ENCODE results near the gene HES5.

The HES5 gene

GRCh38 chr1:2526824-2527555 is 3.1 kb downstream of the HES5 start:
- peaks cover 3% of the 10 kb centered on the region for H3K4me1 ChIP-seq

GRCh38 chr1:2525920-2526823 is 3.9 kb downstream of the HES5 start, which contains the start of gene PANK4:
Gene PANK4 (minus strand): TSS chr1:2526596. CDS start chr1:2526587, 9 bp downstream.
- peak within 1 kb of the TSS; percentile 47 for H3K27ac ChIP-seq
- peak within 1 kb of the TSS; percentile 83 for H2AFZ ChIP-seq
- H3K4me2 ChIP-seq (ENCODE audit: low read length) = peak within 1 kb of the TSS; percentile 91
- peak within 1 kb of the TSS; percentile 74 for H3K4me3 ChIP-seq (ENCODE audit: low read depth, low read length)
- H3K9ac ChIP-seq = peak within 1 kb of the TSS; percentile 37
- peaks cover 19% of the 10 kb centered on the region for H3K79me2 ChIP-seq
- H3K4me1 ChIP-seq = peaks cover 3% of the 10 kb centered on the region
- H3K36me3 ChIP-seq (ENCODE audit: control insufficient read depth, insufficient read depth, low read length) = no peaks in the 10 kb centered on the region
- no peak for TF ChIP-seq CTCF (IDR thresholded peaks at IDR 0.05)
- no peaks in the 10 kb centered on the region for H3K27me3 ChIP-seq (ENCODE audit: control insufficient read depth, insufficient read depth, low read length)
- no peaks in the 10 kb centered on the region for H3K9me3 ChIP-seq (ENCODE audit: control insufficient read depth, low read length)

More at GRCh38 chr1:2526824-2527555, 3.1 kb downstream of the HES5 start:
- Histone ChIP-seq H2AFZ (peak overlapping the region; percentile 83), H3K9ac (no peak overlapping the region), H3K79me2 (peaks cover 19% of the 10 kb centered on the region), H3K27ac (peak overlapping the region; percentile 15), H3K27me3 (ENCODE audit: control insufficient read depth, insufficient read depth, low read length) (no peaks in the 10 kb centered on the region), H3K4me2 (ENCODE audit: low read length) (peak overlapping the region; percentile 31), H3K4me3 (ENCODE audit: low read depth, low read length) (no peak overlapping the region), H3K9me3 (ENCODE audit: control insufficient read depth, low read length) (no peaks in the 10 kb centered on the region), H3K36me3 (ENCODE audit: control insufficient read depth, insufficient read depth, low read length) (no peaks in the 10 kb centered on the region)
- no peak for TF ChIP-seq CTCF (IDR thresholded peaks at IDR 0.05)

GRCh38 chr1:2525572-2525919 is 4.5 kb downstream of the HES5 start:
- Histone ChIP-seq H3K4me1 (peaks cover 3% of the 10 kb centered on the region), H3K27me3 (ENCODE audit: control insufficient read depth, insufficient read depth, low read length) (no peaks in the 10 kb centered on the region), H3K79me2 (peaks cover 19% of the 10 kb centered on the region), H3K9ac (peak overlapping the region; percentile 37), H3K4me3 (ENCODE audit: low read depth, low read length) (peak overlapping the region; percentile 74), H3K9me3 (ENCODE audit: control insufficient read depth, low read length) (no peaks in the 10 kb centered on the region), H3K27ac (peak overlapping the region; percentile 47), H2AFZ (peak overlapping the region; percentile 50), H3K4me2 (ENCODE audit: low read length) (peak overlapping the region; percentile 91), H3K36me3 (ENCODE audit: control insufficient read depth, insufficient read depth, low read length) (no peaks in the 10 kb centered on the region)
- no peak for TF ChIP-seq CTCF (IDR thresholded peaks at IDR 0.05)

GRCh38 chr1:2523891-2524609 is 6.0 kb downstream of the HES5 start:
- H2AFZ ChIP-seq = no peak overlapping the region
- peaks cover 2% of the 10 kb centered on the region for H3K4me1 ChIP-seq
- H3K4me3 ChIP-seq (ENCODE audit: low read depth, low read length) = no peak overlapping the region
- H3K9ac ChIP-seq = no peak overlapping the region
- H3K27ac ChIP-seq = no peak overlapping the region
- peak overlapping the region; percentile 91 for H3K4me2 ChIP-seq (ENCODE audit: low read length)
- H3K36me3 ChIP-seq (ENCODE audit: control insufficient read depth, insufficient read depth, low read length) = no peaks in the 10 kb centered on the region
- H3K9me3 ChIP-seq (ENCODE audit: control insufficient read depth, low read length) = no peaks in the 10 kb centered on the region
- H3K27me3 ChIP-seq (ENCODE audit: control insufficient read depth, insufficient read depth, low read length) = no peaks in the 10 kb centered on the region
- no peak for TF ChIP-seq CTCF (IDR thresholded peaks at IDR 0.05)
- H3K79me2 ChIP-seq = peaks cover 19% of the 10 kb centered on the region
